Neural cell (in vitro differentiated cells): ENCODE data around the gene AP2A2. TPM values are rescaled to one million over a fixed set of nuclear protein-coding genes. Genes with fewer than 3 reads are reported as not detected.

Experiments
- H2AFZ ChIP-seq: fragments of 200-600, 300-800 bp; sonication (generic), shearing (Covaris generic); 2 replicates; pipeline ENCODE4 v1.6.0; 2014; ENCODE audit warnings: low read depth, mild to moderate bottlenecking, antibody characterized with exemption, low read length, moderate library complexity
- H3F3A ChIP-seq: fragments of 200-600 bp; shearing (Covaris generic); 2 replicates; pipeline ENCODE4 v1.6.1; 2016; ENCODE audit warnings: mild to moderate bottlenecking, moderate library complexity, mixed read lengths, antibody characterized with exemption, low read length; ENCODE audit not compliant: insufficient read depth, poor library complexity, severe bottlenecking
- H3K27ac ChIP-seq: fragments of 200-600, 300-800 bp; sonication (generic), shearing (Covaris generic); 2 replicates; pipeline ENCODE4 v1.5.1; 2014; ENCODE audit warnings: mild to moderate bottlenecking, low read length, moderate library complexity
- H3K27me3 ChIP-seq: fragments of 300-800, 200-600 bp; sonication (generic), shearing (Covaris generic); 2 replicates; pipeline ENCODE4 v1.6.0; 2014; ENCODE audit warnings: mild to moderate bottlenecking, low read depth, low read length, moderate library complexity; ENCODE audit not compliant: insufficient read depth
- H3K36me3 ChIP-seq: fragments of 300-800, 200-600 bp; sonication (generic), shearing (Covaris generic); 2 replicates; pipeline ENCODE4 v1.5.1; 2014; ENCODE audit warnings: mild to moderate bottlenecking, antibody characterized with exemption, low read length, moderate library complexity; ENCODE audit not compliant: insufficient read depth
- H3K4me2 ChIP-seq: fragments of 300-800, 200-600 bp; sonication (generic), shearing (Covaris generic); 2 replicates; pipeline ENCODE4 v1.6.0; 2014; ENCODE audit warnings: mild to moderate bottlenecking, low read length
- H3K4me3 ChIP-seq: fragments of 300-800, 200-600 bp; sonication (generic), shearing (Covaris generic); 2 replicates; pipeline ENCODE4 v1.5.1; 2014; ENCODE audit warnings: mild to moderate bottlenecking, low read length, moderate library complexity
- H3K79me2 ChIP-seq: fragments of 200-600 bp; shearing (Covaris generic); replicated peaks from 2 replicates; pipeline ENCODE4 v1.6.0; 2014; ENCODE audit warnings: mild to moderate bottlenecking, low read length, moderate library complexity; ENCODE audit not compliant: insufficient read depth
- H3K9ac ChIP-seq: fragments of 300-800, 200-600 bp; sonication (generic), shearing (Covaris generic); 2 replicates; pipeline ENCODE4 v1.6.1; 2016; ENCODE audit warnings: mild to moderate bottlenecking, low read length, mixed read lengths
- H3K9me2 ChIP-seq: fragments of 200-600 bp; shearing (Covaris generic); 2 replicates; pipeline ENCODE4 v1.6.1; 2016; ENCODE audit warnings: mild to moderate bottlenecking, low read length, mixed read lengths; ENCODE audit not compliant: insufficient read depth
- H3K9me3 ChIP-seq: fragments of 200-600, 300-800 bp; sonication (generic), shearing (Covaris generic); 2 replicates; pipeline ENCODE4 v1.6.1; 2016; ENCODE audit warnings: mild to moderate bottlenecking, mixed run types, low read length, moderate library complexity, mixed read lengths
- H4K20me1 ChIP-seq: fragments of 200-600 bp; shearing (Covaris generic); 2 replicates; pipeline ENCODE4 v1.6.1; 2016; ENCODE audit warnings: mild to moderate bottlenecking, mixed run types; ENCODE audit not compliant: insufficient read depth
- CTCF ChIP-seq: fragments of 450-650 bp; IDR thresholded peaks from 2 replicates; pipeline ENCODE4 v1.5.1; 2014; ENCODE audit warnings: antibody characterized with exemption, mild to moderate bottlenecking, moderate library complexity; ENCODE audit not compliant: poor library complexity, severe bottlenecking
- EP300 ChIP-seq: fragments of 450-650 bp; conservative IDR thresholded peaks from 2 replicates; pipeline ENCODE4 v1.6.1; 2014; ENCODE audit warnings: antibody characterized with exemption, mild to moderate bottlenecking, moderate library complexity; ENCODE audit not compliant: poor library complexity, severe bottlenecking
- EZH2 ChIP-seq: fragments of 200-600, 300-800 bp; shearing (Covaris generic), sonication (generic); IDR thresholded peaks from 2 replicates; pipeline ENCODE4 v1.6.1; 2014; ENCODE audit warnings: antibody characterized with exemption, low read length, borderline replicate concordance, mild to moderate bottlenecking; ENCODE audit not compliant: insufficient read depth, poor library complexity, severe bottlenecking
- MXI1 ChIP-seq: fragments of 450-650 bp; conservative IDR thresholded peaks from 2 replicates; pipeline ENCODE4 v1.6.1; 2014; ENCODE audit warnings: antibody characterized with exemption, mild to moderate bottlenecking; ENCODE audit not compliant: poor library complexity, severe bottlenecking
- POLR2AphosphoS5 ChIP-seq: IDR thresholded peaks from 2 replicates; pipeline ENCODE4 v1.6.1; 2012
- RAD21 ChIP-seq: fragments of 450-650 bp; conservative IDR thresholded peaks from 2 replicates; pipeline ENCODE4 v1.6.1; 2014; ENCODE audit warnings: antibody characterized with exemption, mild to moderate bottlenecking, moderate library complexity
- REST ChIP-seq: IDR thresholded peaks from 2 replicates; pipeline ENCODE4 v1.6.1; 2012; ENCODE audit warnings: borderline replicate concordance
- SMC3 ChIP-seq: fragments of 450-650 bp; conservative IDR thresholded peaks from 2 replicates; pipeline ENCODE4 v1.6.1; 2014; ENCODE audit warnings: antibody characterized with exemption, mild to moderate bottlenecking, moderate library complexity; ENCODE audit not compliant: poor library complexity
- TAF1 ChIP-seq: IDR thresholded peaks from 2 replicates; pipeline ENCODE4 v1.6.1; 2012; ENCODE audit warnings: low read depth
- polyA plus RNA-seq: library from polyadenylated mRNA; depleted of rRNA; stranded (reverse); fragments of >200 nt; gene quantifications from 2 replicates; pipeline ENCODE4 v1.2.3, GENCODE V29; 2014

Gene AP2A2
- polyA plus RNA-seq, 1 donor from 2014 or later = 46.5 TPM

- no peak overlapping the region for H3K4me3 ChIP-seq
- H3F3A ChIP-seq = no peaks in the 10 kb centered on the region
- H2AFZ ChIP-seq = no peak overlapping the region
- TF ChIP-seq SMC3 = no peak
- no peak for TF ChIP-seq REST
- TF ChIP-seq POLR2AphosphoS5 = no peak
- no peak for TF ChIP-seq MXI1
- no peak for TF ChIP-seq EZH2
- no peak for TF ChIP-seq EP300
- TF ChIP-seq RAD21 = no peak
- no peak for TF ChIP-seq CTCF
- TF ChIP-seq TAF1 = no peak
- no peaks in the 10 kb centered on the region for H3K9me3 ChIP-seq
- H3K9me2 ChIP-seq = no peaks in the 10 kb centered on the region
- H3K27ac ChIP-seq = no peak overlapping the region
- no peaks in the 10 kb centered on the region for H3K36me3 ChIP-seq
- H3K27me3 ChIP-seq = no peaks in the 10 kb centered on the region
- H4K20me1 ChIP-seq = no peaks in the 10 kb centered on the region
- no peaks in the 10 kb centered on the region for H3K79me2 ChIP-seq
- H3K4me2 ChIP-seq = no peak overlapping the region
- H3K9ac ChIP-seq = no peak overlapping the region
Measured at GRCh38 chr11:986270-986951, 60.7 kb downstream of the AP2A2 start.

DNA sequence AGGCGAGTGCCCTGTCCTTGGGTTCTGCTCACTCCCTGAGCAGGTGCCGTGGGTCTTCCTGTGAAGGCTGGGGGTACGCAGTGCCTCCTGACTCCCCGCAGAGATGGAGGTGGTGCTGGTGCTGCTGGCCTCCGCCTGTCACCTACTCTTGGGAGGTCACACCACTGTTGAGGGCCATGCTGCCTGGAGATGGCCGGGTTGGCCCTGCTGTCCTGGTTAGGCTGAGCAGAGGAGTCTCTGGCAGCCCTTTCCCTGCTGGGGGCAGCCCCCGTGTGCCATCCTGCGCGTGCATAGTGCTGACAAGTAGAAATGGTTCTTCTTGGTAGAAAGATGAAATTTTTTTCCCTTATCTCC is 61.3 kb downstream of the AP2A2 start:
- Histone ChIP-seq H3K9me2 (no peaks in the 10 kb centered on the region), H3K9ac (no peak overlapping the region), H3K27ac (no peak overlapping the region), H3K79me2 (no peaks in the 10 kb centered on the region), H3F3A (no peaks in the 10 kb centered on the region), H2AFZ (no peak overlapping the region), H3K27me3 (no peaks in the 10 kb centered on the region), H3K4me3 (no peak overlapping the region), H3K9me3 (no peaks in the 10 kb centered on the region), H3K4me2 (no peak overlapping the region), H3K36me3 (no peaks in the 10 kb centered on the region), H4K20me1 (no peaks in the 10 kb centered on the region)
- TF ChIP-seq POLR2AphosphoS5 (no peak), SMC3 (no peak), TAF1 (no peak), EZH2 (no peak), REST (no peak), RAD21 (no peak), CTCF (no peak), MXI1 (no peak), EP300 (no peak)
